Right renal cortex interstitium (tissue), 3 donors: Measurements from ENCODE around the gene RUFY2. TPM values are rescaled to one million over a fixed set of nuclear protein-coding genes. Genes with fewer than 3 reads are reported as not detected.
"Not testable (repeated sequence)": the region's sequence is repeated elsewhere in the genome, so short reads cannot be mapped to it uniquely, and the experiment has no call there.

Source experiments
- DNase-seq, 3 donors: peaks; one replicate each; pipeline ENCODE4 v3.0.0-alpha.2; 2013; ENCODE audit warnings: low read depth in 3 of 3, low spot score in 2 of 3
- polyA plus RNA-seq, 3 donors: library from polyadenylated mRNA; unstranded; fragments of 120-200 nt; gene quantifications; one replicate each; pipeline ENCODE4 v1.2.1, GENCODE V29; 2013; ENCODE audit not compliant: insufficient read length in 3 of 3

Gene RUFY2
- polyA plus RNA-seq, 3 donors: 20.3 to 25.2 (median 23.5) TPM

DNA sequence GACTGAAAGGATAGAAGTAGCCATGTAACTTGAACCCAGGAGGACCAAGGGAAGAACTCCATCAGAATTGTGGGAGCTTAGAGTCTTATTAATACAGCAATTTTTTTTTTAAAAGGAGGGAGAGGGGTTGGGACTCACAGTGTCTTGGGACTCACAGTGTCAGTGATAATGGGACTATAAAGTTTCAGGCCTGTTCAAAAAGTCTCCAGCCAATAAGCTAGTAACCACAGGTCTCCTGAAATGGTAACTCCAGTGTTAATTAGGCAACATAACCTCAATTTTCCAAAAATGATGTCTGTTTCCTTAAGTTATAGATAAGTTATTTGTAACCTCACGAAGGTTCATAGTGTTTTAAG is 77.6 kb downstream of the RUFY2 start:
- DNase-seq: no peak

DNA sequence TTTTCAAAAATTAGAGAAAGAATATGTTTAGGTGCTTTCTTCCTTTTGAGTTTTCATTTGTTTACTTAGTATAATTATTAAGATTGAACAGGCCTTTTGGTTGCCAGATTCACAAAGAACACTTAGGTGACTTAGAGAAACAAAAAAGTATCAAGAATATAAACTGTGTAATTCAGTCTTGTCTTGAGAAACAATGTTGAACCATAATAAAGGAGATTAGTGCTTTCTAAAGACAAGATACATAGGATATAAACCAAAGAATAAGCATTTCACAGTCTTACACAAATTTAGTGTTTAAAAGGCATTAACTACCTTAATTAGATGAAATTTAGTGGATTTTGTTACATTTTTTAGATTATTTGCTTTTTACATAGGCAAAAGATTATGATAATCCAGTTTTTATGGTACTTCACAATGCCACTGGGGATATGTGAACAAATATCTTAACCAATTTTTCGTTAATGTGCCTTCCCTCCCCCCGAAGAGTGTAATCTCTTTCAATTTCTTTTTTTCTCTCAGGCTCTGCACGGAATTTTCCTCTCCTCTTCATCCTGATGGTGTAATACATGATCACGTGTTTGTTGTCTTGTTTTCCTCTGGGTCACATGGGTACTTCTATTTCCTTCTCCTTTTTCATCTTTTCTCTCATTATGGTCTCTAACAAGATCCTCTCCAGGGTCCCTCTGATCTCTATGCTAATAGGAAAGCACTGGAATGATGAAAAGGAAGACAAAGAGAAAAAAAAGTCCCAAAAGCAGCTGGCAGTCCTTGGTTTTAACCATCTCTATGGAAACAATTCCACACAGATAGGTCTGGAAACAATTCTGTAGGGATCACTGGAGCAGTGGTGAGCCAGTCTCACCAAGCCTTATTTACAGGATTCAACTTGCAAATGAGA is 78.9 kb downstream of the RUFY2 start:
- DNase-seq: no peak

DNA sequence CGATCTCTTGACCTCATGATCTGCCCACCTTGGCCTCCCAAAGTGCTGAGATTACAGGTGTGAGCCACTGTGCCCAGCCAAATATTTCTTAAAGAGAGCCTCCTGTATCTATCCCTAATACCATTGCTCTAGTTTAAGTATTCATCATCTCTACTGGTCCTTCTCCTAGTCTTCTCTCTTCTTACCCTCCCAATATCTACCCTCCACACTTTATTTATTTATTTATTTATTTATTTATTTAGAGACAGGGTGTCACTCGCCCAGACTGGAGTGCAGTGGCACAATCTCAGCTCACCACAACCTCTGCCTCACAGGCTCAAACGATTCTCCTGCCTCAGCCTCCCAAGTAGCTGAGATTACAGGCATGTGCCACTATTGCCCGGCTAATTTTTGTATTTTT is 82.7 kb downstream of the RUFY2 start:
- not testable (repeated sequence) for DNase-seq

DNA sequence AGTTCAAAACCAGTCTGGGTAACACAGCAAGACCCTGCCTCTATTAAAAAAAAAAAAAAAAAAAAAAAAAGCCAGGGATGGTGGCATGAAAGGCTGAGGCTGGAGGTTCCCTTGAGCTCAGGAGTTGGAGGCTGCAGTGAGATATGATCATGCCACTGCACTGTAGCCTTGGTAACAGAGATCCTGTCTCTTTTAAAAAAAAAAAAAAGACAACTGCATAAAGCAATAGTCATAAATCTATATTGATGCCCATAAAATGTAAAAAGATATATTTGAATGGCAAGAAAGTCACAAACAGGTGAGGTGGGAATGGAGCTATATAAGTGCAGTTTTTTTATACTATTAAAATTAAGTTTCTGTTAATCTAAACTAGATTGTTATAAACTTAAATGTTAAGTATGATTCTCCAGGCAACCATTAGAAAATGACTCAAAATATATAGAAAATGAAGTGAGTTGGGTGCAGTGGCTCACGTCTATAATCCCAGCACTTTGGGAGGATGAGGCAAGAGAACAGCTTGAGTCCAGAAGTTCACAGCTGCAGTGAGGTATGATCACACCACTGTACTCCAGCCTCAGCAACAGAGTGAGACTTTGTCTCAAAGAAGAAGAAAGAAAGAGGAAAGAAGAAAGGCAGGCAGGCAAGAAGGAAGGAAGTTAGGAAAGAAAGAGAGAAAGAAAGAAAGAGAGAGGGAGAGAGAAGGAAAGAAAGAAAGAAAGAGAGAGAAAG is 88.6 kb downstream of the RUFY2 start:
- no peak for DNase-seq

DNA sequence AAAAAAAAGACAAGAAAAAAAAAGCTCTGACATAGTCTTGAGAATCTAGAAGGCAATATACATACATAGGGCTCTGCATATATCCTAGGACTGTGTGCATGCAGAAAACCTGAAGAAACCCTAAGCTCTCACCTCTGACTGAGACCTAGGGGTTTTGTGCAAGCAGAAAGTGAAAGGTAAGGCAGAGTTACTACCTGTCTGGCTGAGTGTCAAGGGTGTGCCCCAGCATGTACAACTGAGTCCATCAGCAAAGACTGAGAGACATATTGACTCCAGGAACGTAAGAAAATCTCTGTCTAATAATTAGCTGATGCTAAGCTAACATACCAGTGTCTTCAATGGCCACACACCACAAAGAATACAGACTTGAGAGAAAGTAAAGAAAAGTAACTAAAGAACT is 91.5 kb downstream of the RUFY2 start:
- no peak for DNase-seq

DNA sequence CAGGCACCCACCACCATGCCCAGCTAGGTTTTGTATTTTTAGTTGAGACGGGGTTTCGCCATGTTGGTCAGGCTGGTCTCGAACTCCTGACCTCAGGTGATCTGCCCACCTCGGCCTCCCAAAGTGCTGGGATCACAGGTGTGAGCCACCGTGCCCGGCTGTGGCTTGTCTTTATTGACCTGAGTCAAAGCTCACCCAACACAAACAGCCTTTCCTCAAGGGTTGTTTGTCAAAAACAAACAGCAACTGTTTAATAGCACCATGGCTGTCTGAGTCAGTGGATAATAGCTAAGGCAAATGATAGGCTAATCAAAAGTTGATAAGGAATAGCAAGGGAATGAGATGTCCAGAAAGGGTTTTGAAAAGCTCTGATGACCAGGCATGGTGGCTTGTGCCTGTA is 92.1 kb downstream of the RUFY2 start:
- DNase-seq: not testable (repeated sequence)

DNA sequence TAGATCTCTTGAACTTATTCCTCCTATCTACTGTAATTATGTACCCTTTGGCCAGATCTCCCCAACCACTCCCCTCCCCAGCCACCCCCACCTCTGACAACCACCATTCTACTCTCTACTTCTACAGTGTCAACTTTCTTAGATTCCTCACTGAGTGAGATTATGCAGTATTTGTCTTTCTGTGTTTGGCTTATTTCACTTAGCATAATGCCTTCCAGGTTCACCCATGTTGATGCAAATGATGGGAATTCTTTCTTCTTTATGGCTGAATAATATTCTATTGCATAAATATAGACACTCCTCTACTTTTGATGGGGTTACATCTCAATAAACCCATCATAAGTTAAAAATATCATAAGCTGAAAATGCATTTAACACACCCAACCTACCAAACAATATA is 96.5 kb downstream of the RUFY2 start:
- no peak for DNase-seq

DNA sequence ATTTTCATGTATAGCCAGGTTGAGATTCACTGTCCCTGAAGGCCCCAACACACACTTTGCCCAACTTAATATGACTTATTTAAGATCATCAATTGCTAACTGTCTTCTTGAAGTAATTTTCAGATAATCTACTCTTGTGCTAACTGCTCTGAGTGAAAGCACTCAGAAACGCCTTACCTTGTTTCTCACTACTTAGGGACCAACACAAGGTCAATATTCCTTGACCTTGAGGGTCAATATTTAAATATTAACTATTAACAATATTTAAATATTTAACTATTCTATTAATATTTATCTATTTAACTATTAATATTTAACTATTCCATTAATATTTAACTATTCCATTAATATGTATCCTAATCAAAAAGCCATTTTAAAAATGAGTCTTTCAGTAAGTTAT is 101.2 kb downstream of the RUFY2 start:
- no peak for DNase-seq

DNA sequence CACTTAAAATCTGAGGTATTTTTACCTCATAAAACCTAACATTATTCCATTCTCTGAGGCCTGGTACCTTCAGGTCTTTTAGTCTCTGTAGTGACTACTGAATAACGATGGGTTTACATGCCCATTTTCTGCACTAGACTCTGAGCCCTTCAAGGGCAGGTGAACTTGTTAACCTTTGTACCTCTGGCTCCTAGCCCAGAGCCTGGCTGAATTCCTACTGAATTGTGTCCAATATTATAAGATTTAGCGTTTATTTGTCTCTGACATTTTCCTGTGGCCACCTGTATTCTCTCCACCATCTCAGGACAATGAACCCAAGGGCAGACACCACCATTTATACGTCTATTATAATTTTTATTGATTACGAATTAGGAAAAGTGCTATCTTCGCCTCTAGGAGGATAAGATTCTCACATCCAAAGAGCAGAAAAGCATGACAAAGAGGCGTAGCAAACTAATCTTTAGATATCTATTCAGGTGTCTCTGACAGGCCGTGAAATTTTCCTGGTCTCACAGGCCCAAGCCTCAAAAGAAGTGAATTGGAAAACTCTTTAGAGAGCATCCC is 103.1 kb downstream of the RUFY2 start:
- DNase-seq: no peak

DNA sequence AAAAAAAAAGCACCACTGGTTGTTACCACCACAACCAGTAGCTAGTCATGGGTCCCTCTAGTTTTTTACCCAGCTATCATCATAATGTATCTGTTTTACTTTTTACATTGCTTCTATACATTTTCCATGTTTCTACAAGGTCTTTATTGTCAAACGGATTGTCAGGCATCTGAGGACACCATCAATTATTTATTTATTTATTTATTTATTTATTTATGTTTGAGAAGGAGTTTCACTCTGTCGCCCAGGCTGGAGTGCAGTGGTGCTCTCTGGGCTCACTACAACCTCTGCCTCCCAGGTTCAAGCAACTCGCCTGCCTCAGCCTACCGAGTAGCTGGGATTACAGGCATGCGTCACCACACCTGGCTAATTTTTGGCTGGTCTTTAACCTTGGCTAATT is 104.2 kb downstream of the RUFY2 start:
- no peak for DNase-seq

DNA sequence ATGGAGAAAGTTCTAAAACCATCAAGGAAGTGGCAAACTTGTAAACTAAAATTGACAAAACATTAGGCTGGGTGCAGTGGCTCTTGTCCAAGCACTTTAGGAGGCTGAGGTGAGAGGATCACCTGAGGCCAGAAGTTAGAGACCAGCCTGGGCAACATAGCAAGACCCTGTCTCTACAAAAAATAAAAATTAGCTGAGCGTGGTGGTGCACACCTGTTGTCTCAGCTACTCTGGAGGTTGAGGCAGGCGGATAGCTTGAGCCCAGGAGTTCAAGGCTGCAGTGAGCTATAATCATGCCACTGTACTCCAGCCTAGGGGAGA is 104.6 kb downstream of the RUFY2 start:
- DNase-seq: no peak

DNA sequence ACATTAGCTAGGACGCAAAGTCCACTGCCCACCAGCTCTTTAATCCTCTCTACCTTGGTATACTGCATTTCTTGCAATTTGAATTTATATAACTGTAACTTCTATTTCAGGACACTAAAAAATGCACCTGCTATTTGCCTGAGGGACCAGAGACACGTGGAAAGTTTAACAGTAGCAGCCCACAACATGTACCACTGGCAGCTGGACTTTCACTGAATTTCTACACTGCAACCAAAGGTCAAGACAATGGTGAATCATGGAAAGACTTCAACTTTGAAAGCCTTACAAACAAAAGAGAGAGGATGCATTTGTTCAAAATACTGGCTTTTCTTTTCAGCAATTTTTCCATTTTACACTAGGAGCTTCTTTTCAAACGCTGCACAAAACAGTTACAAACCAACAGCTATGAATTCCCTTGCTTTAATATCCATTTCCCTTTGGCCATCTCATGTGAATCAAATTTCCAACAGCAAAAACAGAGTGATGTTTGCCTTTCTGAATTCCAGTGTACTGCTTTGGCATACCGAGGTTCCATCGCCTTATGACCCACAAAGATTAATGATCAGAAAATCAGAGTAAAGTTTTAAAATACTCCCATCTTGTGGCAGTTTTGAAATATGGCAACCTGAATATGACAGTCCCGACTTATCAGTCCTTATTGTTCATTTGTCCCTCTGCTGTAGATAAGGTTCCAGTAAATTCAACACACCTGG is 105.1 kb downstream of the RUFY2 start:
- DNase-seq: no peak

DNA sequence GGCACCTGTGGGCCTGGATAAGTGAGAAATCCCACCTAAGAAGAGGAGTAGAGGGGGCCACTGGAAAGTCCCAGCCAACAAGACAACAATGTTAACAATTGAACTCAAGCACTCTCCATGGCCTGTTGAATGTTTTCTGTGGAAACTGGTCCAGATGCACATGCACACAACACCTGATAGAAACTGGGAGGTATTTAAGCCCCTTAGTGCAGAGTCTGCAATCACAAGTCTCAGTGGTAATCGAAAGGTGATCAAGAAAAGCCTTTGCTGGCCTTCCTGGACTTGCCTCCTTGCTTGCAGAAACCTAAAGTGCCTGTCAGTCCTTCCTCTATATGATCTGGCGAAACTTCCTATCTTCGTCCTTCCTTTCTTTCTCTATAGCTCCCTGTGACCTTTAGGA is 105.8 kb downstream of the RUFY2 start:
- DNase-seq: no peak

DNA sequence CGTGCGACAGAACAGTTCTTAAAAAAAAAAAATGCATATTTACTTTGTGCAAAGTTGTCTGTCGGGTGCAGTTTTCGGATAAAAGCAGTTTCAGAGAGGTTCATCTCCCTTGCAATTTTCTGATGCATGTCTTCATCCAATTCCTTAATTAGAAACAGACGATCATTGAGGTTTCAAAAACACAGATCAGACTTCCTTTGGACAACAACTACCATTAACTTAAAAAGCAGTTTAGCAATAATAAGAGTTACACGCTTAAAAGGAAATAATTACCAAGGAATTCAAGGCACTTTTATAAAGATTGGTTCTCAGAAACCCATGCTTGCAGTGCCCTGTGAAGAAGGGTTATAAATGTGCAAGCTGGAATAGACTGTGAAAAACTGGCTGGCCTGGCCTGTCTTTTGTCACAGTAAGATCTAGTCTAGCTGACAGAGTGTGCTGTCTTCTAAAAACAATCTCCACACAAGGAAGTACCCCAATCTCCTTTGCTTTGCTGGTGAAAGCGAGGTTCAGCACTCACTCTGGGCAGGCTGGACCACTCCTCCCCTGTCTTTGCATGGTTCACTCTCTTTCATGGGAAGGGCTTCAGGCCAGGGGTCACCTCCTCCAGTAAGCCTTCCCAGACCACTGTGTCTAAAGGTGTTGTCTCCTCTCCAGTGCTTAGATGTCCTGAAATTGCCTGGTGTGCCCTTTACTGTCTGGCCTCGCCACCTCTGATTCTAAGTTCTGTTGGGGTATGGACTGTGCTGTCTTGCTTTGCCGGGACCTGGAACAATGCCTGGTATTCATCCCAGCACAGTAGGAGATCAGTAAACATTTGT is 110.0 kb downstream of the RUFY2 start:
- DNase-seq: no peak

Other genes with a start within 250 kb of the RUFY2 start
- gene ATOH7, start 175.2 kb downstream of the RUFY2 start, polyA plus RNA-seq: 1 to 10 TPM in 2 of 3 donors, under 1 TPM in 1; 0.95 to 1.7 (median 1.5) TPM
- gene HNRNPH3, start 75.2 kb downstream of the RUFY2 start, polyA plus RNA-seq: 100 to 1,000 TPM; 403 to 431 (median 409) TPM
- gene PBLD, start 74.3 kb downstream of the RUFY2 start, polyA plus RNA-seq: 10 to 100 TPM; 62.6 to 92.9 (median 85.1) TPM
- 10 to 100 TPM in 2 of 3 donors, 1 to 10 TPM in 1; 9.7 to 13.2 (median 11.6) TPM for gene DNA2, start 64.7 kb upstream of the RUFY2 start, polyA plus RNA-seq
- 10 to 100 TPM; 16.0 to 19.2 (median 17.6) TPM for gene SLC25A16, start 120.2 kb upstream of the RUFY2 start, polyA plus RNA-seq
- 10 to 100 TPM in 1 of 3 donors, 1 to 10 TPM in 2; 9.3 to 11.7 (median 9.6) TPM for gene TET1, start 153.1 kb upstream of the RUFY2 start, polyA plus RNA-seq